Mucosa of rectum (tissue), 2 donors: ENCODE data around the gene KCNAB1.

ENCODE experiments used
- H3K27ac ChIP-seq, 2 donors: one replicate each; pipeline ENCODE4 v1.7.0; 2013; ENCODE audit warnings: inconsistent platforms in 2 of 2, low read depth in 2 of 2, low read length in 2 of 2
- H3K27me3 ChIP-seq, 2 donors: one replicate each; pipeline ENCODE4 v1.7.0; 2013; ENCODE audit warnings: low read length in 2 of 2; ENCODE audit not compliant: control insufficient read depth in 2 of 2, insufficient read depth in 2 of 2
- H3K36me3 ChIP-seq, 2 donors: one replicate each; pipeline ENCODE4 v1.7.0; 2013; ENCODE audit warnings: low read length in 2 of 2; ENCODE audit not compliant: control insufficient read depth in 2 of 2, insufficient read depth in 2 of 2
- H3K4me1 ChIP-seq, 2 donors: one replicate each; pipeline ENCODE4 v1.7.0; 2013; ENCODE audit warnings: low read length in 2 of 2, mild to moderate bottlenecking in 1 of 2; ENCODE audit not compliant: control insufficient read depth in 2 of 2, insufficient read depth in 2 of 2
- H3K4me3 ChIP-seq, 2 donors: one replicate each; pipeline ENCODE4 v1.7.0; 2013; ENCODE audit warnings: low read length in 2 of 2
- H3K9ac ChIP-seq, 2 donors: one replicate each; pipeline ENCODE4 v1.7.0; 2013; ENCODE audit warnings: low read length in 2 of 2, low read depth in 1 of 2, mild to moderate bottlenecking in 1 of 2
- H3K9me3 ChIP-seq, 2 donors: one replicate each; pipeline ENCODE4 v1.7.0; 2013; ENCODE audit warnings: low read length in 2 of 2; ENCODE audit not compliant: control insufficient read depth in 2 of 2
- donor health status: healthy.
- donor health status: Normal muscosa, but diverticular disease.

KCNAB1 gene

DNA sequence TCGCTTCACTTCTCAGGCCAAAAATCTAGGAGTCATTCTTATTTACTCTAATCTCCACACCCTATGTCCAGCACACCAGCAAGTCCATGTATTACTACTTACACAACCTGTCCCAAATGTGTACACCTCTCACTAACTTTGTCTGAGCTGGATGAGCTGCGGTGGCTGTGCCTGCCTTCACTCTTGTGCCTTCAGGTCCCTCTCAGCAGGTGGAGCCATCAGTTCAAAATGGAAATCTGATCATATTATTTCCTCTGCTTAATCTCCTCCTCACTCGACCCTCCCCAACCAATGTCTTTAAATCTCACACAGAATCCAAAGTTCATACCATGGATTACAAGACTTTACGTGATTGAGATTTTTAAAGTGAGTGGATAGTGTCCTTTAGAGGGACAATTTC is 351.8 kb downstream of the KCNAB1 start:
- Histone ChIP-seq H3K9me3 (no peaks in the 10 kb centered on the region), H3K36me3 (no peaks in the 10 kb centered on the region), H3K4me1 (no peaks in the 10 kb centered on the region), H3K9ac (no peak overlapping the region), H3K27me3 (no peaks in the 10 kb centered on the region), H3K4me3 (no peak overlapping the region), H3K27ac (no peak overlapping the region)

DNA sequence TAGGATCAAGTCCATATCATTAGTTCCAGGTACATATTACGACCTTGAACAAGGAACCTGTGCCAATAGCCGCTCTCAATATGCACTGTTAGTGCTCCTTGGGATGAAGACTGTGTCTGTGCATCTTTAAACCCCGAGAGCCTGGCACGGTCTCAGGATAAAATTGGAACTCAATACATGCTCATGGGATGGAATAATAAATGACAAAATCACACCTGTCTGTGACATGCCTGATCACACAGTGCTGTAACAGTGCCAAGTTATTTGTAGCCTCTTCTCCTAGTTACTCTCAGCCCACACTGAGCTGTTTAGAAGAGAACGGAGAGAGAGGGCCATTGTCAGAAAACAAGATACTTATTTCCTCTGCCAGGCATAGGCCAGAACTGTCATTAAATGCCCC is 352.3 kb downstream of the KCNAB1 start:
- no peaks in the 10 kb centered on the region for H3K27me3 ChIP-seq
- no peaks in the 10 kb centered on the region for H3K36me3 ChIP-seq
- no peak overlapping the region for H3K27ac ChIP-seq
- H3K4me1 ChIP-seq: no peaks in the 10 kb centered on the region
- no peak overlapping the region for H3K9ac ChIP-seq
- H3K4me3 ChIP-seq: no peak overlapping the region
- H3K9me3 ChIP-seq: no peaks in the 10 kb centered on the region

DNA sequence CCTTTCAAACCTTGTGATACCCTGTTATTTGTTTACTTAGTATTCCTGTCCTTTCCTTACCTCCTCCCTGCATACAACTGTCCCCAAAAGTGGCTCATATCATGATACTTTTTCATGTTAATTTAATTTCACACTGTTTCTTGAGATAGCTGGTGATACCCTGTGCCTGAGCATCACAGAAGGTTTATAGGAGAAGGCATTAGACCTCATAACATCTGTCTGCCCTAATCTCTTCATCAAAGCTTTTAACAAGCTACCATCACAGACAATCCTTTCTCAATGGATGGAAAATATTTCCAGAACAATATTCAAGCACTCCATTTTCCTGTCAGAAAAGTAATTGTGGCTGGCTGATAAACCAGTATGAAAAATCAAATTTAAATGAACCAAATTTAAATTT is 353.0 kb downstream of the KCNAB1 start:
- no peak overlapping the region for H3K27ac ChIP-seq
- no peaks in the 10 kb centered on the region for H3K9me3 ChIP-seq
- H3K4me3 ChIP-seq: no peak overlapping the region
- H3K27me3 ChIP-seq: no peaks in the 10 kb centered on the region
- no peaks in the 10 kb centered on the region for H3K4me1 ChIP-seq
- no peaks in the 10 kb centered on the region for H3K36me3 ChIP-seq
- H3K9ac ChIP-seq: no peak overlapping the region

DNA sequence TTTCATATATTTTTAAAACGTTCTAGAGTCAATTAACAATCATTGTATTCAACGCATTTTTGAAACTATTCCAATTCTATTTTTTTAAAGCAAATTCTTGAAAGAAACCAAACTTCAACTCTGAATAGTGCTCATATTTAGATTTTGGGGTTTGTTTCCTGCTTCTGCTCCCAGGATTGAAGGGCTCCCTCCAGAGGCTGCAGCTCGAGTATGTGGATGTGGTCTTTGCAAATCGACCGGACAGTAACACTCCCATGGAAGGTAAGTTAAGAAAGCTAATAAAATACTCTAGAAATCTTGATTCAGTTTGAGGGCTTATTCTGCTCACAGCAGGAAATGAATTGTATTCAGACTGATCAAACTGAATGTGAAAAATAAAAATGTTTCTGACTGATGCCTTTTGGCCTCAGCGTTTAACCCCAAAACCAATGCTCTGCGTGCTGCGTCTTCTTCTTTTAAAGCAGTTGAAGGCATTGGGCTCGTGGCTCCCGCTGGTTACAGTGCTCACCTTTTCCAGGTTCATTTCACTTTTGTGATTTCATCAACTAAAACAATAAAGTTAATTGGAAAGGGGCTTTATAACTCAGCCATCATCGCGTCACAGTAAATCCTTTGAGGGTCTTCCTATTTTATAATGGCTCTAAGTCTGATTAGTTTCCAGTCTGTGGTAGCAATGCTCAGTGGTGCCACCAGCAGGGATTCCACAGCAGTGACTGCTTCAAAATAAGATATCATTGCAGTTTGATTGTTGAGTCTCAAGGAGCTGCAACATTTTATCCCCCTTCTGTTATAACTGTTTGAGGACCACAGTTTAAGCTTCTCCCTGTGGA is 354.4 kb downstream of the KCNAB1 start:
- no peaks in the 10 kb centered on the region for H3K27me3 ChIP-seq
- H3K4me1 ChIP-seq: no peaks in the 10 kb centered on the region
- no peak overlapping the region for H3K4me3 ChIP-seq
- no peaks in the 10 kb centered on the region for H3K36me3 ChIP-seq
- H3K27ac ChIP-seq: no peak overlapping the region
- H3K9ac ChIP-seq: no peak overlapping the region
- H3K9me3 ChIP-seq: no peaks in the 10 kb centered on the region

DNA sequence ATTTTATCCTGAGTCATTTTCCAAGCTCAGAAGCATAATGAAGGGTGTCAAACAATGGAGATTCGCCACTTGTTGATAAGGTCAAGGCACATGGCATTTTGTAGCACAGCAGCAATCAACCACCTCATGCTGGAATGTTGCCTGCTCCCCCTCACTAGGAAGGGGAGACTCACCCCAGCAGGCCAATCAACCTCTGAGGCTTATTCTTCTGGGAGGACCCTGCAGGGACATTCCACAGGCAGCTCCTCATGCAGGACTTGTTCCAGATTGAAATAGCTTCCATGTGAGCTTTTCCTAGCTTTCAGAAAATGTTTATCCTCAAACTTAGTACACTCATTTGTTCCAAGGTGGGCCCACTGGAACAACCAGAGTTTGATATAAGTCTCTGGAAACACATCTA is 356.9 kb downstream of the KCNAB1 start:
- Histone ChIP-seq H3K36me3 (no peaks in the 10 kb centered on the region), H3K27ac (no peak overlapping the region), H3K9ac (no peak overlapping the region), H3K27me3 (no peaks in the 10 kb centered on the region), H3K4me1 (peaks cover 0 to 3% of the 10 kb centered on the region in 2 donors), H3K9me3 (no peaks in the 10 kb centered on the region), H3K4me3 (no peak overlapping the region)

DNA sequence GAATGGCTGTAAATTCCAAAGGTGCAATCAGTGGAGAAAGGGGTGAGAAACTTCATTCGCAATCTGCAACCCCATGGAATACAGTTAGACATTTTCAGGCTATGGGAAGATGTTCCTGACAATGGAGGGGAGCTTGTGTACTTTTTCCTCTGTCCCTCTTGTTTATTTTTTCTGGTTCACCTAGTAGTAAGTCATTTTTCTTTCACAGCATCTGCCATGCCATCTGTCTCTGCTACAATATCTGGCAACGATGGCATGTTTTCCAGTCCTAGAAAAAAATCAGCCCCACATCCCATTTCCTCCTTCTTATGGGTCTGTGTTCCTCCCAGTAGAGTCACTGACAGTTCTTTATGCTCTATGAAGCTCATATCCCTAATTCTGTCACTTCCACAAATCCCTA is 358.5 kb downstream of the KCNAB1 start:
- no peak overlapping the region for H3K4me3 ChIP-seq
- H3K4me1 ChIP-seq: peaks cover 6 to 11% of the 10 kb centered on the region in 2 donors
- H3K36me3 ChIP-seq: no peaks in the 10 kb centered on the region
- no peaks in the 10 kb centered on the region for H3K27me3 ChIP-seq
- no peak overlapping the region for H3K9ac ChIP-seq
- no peaks in the 10 kb centered on the region for H3K9me3 ChIP-seq
- H3K27ac ChIP-seq: no peak overlapping the region

DNA sequence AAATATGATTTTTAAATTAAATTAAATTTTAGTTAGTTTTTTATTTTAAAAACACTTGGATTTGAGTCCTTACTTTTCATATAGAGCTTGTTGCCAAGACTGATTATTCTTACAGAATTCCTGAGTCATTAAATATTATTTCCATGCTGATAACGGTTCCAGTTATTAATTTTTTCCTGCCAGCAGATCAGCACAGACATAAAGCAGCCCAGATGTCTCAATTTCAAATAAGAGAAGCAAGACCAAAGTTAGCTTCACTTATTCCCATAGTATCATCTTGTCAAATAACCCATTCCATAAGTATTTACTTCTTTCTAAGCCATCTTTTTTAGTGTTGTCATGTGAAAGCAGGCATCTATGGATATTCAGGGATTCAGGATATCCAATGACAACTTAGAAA is 359.2 kb downstream of the KCNAB1 start:
- H3K4me1 ChIP-seq: peaks cover 6 to 15% of the 10 kb centered on the region in 2 donors
- H3K9me3 ChIP-seq: no peaks in the 10 kb centered on the region
- H3K36me3 ChIP-seq: no peaks in the 10 kb centered on the region
- no peak overlapping the region for H3K9ac ChIP-seq
- no peaks in the 10 kb centered on the region for H3K27me3 ChIP-seq
- no peak overlapping the region for H3K27ac ChIP-seq
- no peak overlapping the region for H3K4me3 ChIP-seq

DNA sequence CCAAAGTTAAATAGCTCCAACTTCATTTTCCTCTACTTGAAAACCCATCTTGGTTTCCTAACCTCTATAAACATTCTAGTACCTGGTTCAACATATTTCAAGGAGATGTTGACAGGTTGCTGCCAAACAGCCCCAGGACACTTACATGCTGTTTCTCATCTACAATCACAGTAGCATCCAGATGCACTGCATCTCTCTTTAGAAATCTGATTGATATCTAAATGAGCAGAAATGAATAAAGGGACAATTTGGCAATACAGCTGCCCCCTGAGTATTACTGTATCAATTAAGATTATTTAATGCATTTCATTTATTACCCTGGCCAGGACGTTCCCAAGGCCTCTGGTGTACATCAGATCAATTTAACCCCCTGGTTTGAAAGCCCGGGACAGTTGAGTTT is 360.6 kb downstream of the KCNAB1 start:
- Histone ChIP-seq H3K9ac (no peak overlapping the region), H3K4me3 (no peak overlapping the region), H3K9me3 (no peaks in the 10 kb centered on the region), H3K27me3 (no peaks in the 10 kb centered on the region), H3K4me1 (peaks cover 6 to 15% of the 10 kb centered on the region in 2 donors), H3K36me3 (no peaks in the 10 kb centered on the region), H3K27ac (no peak overlapping the region)

DNA sequence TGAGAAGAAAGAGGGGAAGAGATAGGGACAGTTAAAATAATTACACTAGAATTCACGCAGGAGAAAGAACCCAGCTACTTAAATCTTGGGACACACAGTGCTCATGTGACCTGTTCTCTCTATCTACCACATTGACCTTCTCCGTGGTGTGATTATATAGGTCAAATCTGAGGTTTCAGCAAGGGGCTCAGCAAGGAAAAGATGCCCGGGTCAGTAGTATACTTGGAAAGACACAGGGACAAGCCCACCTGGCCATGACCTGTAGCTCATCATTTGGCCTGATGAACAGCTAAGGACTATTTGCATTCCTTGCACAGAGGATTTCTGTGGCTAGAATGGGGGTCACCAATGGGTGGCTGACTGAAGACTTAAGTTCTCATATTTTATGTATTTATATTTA is 362.6 kb downstream of the KCNAB1 start:
- no peak overlapping the region for H3K9ac ChIP-seq
- H3K36me3 ChIP-seq: no peaks in the 10 kb centered on the region
- H3K27me3 ChIP-seq: no peaks in the 10 kb centered on the region
- no peak overlapping the region for H3K4me3 ChIP-seq
- H3K4me1 ChIP-seq: peaks cover 6 to 15% of the 10 kb centered on the region in 2 donors
- peak overlapping the region; percentile 22 to 76 for H3K27ac ChIP-seq
- H3K9me3 ChIP-seq: no peaks in the 10 kb centered on the region

DNA sequence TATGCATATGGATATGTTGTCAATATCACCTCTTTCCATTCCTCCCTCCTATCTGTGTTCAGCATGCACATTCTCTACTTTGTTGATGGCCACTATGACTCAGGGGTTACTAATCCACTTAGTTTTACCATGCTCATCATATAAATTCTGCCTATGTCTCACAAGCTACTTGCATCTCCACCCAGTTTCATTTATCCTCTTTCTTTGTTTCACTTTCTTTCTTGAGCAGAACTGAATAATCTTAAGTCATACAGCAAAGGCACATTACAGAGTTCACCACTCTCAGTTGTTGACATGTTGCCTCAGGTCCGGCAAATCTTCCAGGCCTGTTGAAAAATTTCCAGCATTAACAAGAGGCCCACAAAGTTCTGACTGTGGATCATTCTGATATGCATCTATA is 363.0 kb downstream of the KCNAB1 start:
- Histone ChIP-seq H3K27me3 (no peaks in the 10 kb centered on the region), H3K4me3 (peak overlapping the region in 1 of 2 donors; percentile 10), H3K4me1 (peaks cover 6 to 15% of the 10 kb centered on the region in 2 donors), H3K9ac (peak overlapping the region in 1 of 2 donors; percentile 9), H3K9me3 (no peaks in the 10 kb centered on the region), H3K27ac (peak overlapping the region; percentile 76 to 80), H3K36me3 (no peaks in the 10 kb centered on the region)
